Measurements from ENCODE around the gene SLC19A3.

DNA sequence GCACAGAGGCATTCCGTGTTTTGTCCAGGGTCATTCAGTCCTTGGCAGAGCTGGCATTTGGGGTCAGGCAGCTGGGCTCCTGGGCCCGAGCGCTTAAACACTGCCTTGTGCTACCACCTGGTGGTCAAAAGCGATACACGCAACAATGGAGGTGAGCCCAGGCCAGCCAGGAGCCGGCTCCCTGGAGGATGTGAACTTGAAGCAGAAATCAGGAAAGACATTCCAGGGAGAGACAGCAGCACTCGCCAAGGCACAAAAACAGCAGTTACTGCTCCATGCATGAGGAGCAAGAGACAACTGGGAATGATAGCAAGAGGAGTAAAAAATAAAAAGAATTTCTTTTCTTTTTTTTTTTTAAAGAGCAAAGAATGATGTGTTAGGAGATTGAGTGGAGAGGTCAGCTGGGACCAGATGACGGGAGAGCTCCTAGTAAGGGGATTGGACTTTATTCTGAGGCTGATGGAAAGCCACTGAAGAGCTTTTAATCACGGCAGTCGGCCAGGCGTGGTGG is 48.6 kb upstream of the SLC19A3 start:
- no peak for TF ChIP-seq GATA3 (IDR thresholded peaks at IDR 0.05; ENCODE audit: low read depth, low read length)
- no peak for TF ChIP-seq GATA2 (IDR thresholded peaks at IDR 0.05; ENCODE audit: low read depth, low read length)

All from SH-SY5Y (cell line).